K562 (cell line): ENCODE results near the gene GTF3C4. TPM values are rescaled to one million over a fixed set of nuclear protein-coding genes. Genes with fewer than 3 reads are reported as not detected.
A peak's percentile ranks its signal among the peaks of the same experiment; 100 is the strongest.

Experiments
- CBX1 ChIP-seq: sonication (generic); IDR thresholded peaks from 2 replicates; pipeline ENCODE4 v1.6.1; 2016; ENCODE audit warnings: antibody characterized with exemption, low read depth, mild to moderate bottlenecking
- DIDO1 ChIP-seq: fragments of 450-650 bp; IDR thresholded peaks from 2 replicates; pipeline ENCODE4 v1.6.1; 2016; ENCODE audit warnings: low read depth, missing biosample characterization, missing genetic modification characterization
- HCFC1 ChIP-seq: IDR thresholded peaks from 2 replicates; pipeline ENCODE4 v1.6.1; 2012; ENCODE audit warnings: low read depth, low read length, improper control_type of control experiment
- HDAC1 ChIP-seq, 2 experiments: fragments of 450-650 bp; IDR thresholded peaks; 2 replicates each; pipeline ENCODE4 v1.6.1; 2016 to 2017; ENCODE audit warnings: inconsistent platforms in 1 of 2, mild to moderate bottlenecking in 1 of 2, moderate library complexity in 1 of 2
- HNRNPK ChIP-seq: fragments of 200-400 bp; formaldehyde crosslinking; IDR thresholded peaks from one replicate; pipeline ENCODE4 v1.6.1; 2018; ENCODE audit warnings: mild to moderate bottlenecking, low read depth, low read length; ENCODE audit not compliant: poor library complexity, severe bottlenecking
- HNRNPLL ChIP-seq: fragments of 200-400 bp; formaldehyde crosslinking; IDR thresholded peaks from 2 replicates; pipeline ENCODE4 v1.6.1; 2017; ENCODE audit warnings: low read length, low read depth, mild to moderate bottlenecking; ENCODE audit not compliant: poor library complexity, severe bottlenecking
- HSF4 ChIP-seq: fragments of 250-450 bp; sonication (Bioruptor Pico); IDR thresholded peaks from 2 replicates; pipeline ENCODE4 v2.1.2; 2022; ENCODE audit warnings: mild to moderate bottlenecking, moderate library complexity, borderline replicate concordance
- MAZ ChIP-seq, 2 experiments: fragments of 450-650 bp in 1 of 2; sonication (generic) in 1 of 2; formaldehyde crosslinking; IDR thresholded peaks in 1 of 2; conservative IDR thresholded peaks in 1 of 2; 2 replicates each; pipeline versions ENCODE4 v1.4.0 to v1.5.0; 2020; ENCODE audit warnings: mild to moderate bottlenecking in 1 of 2, missing genetic modification reagents in 1 of 2
- MCM2 ChIP-seq: fragments of 450-650 bp; IDR thresholded peaks from 2 replicates; pipeline ENCODE4 v1.6.1; 2017; ENCODE audit warnings: low read depth, mild to moderate bottlenecking
- MTA1 ChIP-seq: fragments of 450-650 bp; IDR thresholded peaks from 2 replicates; pipeline ENCODE4 v1.6.1; 2017; ENCODE audit warnings: borderline replicate concordance
- MYNN ChIP-seq, 2 experiments: sonication (generic); formaldehyde crosslinking in 1 of 2; IDR thresholded peaks; 2 replicates each; pipeline versions ENCODE4 v1.5.0 to v1.6.1; 2016 to 2020; ENCODE audit warnings: antibody characterized with exemption in 1 of 2, missing genetic modification reagents in 1 of 2
- NCOR1 ChIP-seq: fragments of 450-650 bp; IDR thresholded peaks from 2 replicates; pipeline ENCODE4 v1.6.1; 2016; ENCODE audit warnings: mild to moderate bottlenecking, moderate library complexity
- NFIX ChIP-seq: fragments of 250-450 bp; sonication (Bioruptor Pico); IDR thresholded peaks from 2 replicates; pipeline ENCODE4 v1.4.0; 2020; ENCODE audit warnings: low read depth, mild to moderate bottlenecking, moderate library complexity
- PCBP1 ChIP-seq: fragments of 200-400 bp; formaldehyde crosslinking; IDR thresholded peaks from 2 replicates; pipeline ENCODE4 v1.6.1; 2018; ENCODE audit warnings: mild to moderate bottlenecking, low read depth, low read length; ENCODE audit not compliant: poor library complexity, severe bottlenecking
- PHF20 ChIP-seq: fragments of 450-650 bp; IDR thresholded peaks from 2 replicates; pipeline ENCODE4 v1.6.1; 2018; ENCODE audit not compliant: partially characterized antibody
- RB1 ChIP-seq: fragments of 450-650 bp; IDR thresholded peaks from 2 replicates; pipeline ENCODE4 v1.6.1; 2017; ENCODE audit warnings: low read depth, mild to moderate bottlenecking
- SETDB1 ChIP-seq: IDR thresholded peaks from one replicate; pipeline ENCODE4 v1.6.1; 2012; ENCODE audit warnings: low read length, control low read depth, inconsistent platforms
- TAF7 ChIP-seq: fragments of 450-650 bp; IDR thresholded peaks from 2 replicates; pipeline ENCODE4 v1.6.1; 2016; ENCODE audit warnings: missing genetic modification characterization, missing compliant biosample characterization
- ZBTB7A ChIP-seq: IDR thresholded peaks from 2 replicates; pipeline ENCODE4 v1.6.1; 2011; ENCODE audit warnings: low read depth, mild to moderate bottlenecking, low read length, moderate library complexity, borderline replicate concordance; ENCODE audit not compliant: control insufficient read depth
- ZNF316 ChIP-seq: fragments of 450-650 bp; IDR thresholded peaks from 2 replicates; pipeline ENCODE4 v1.6.1; 2016
- ZNF583 ChIP-seq: fragments of 250-450 bp; sonication (Bioruptor Pico); IDR thresholded peaks from 2 replicates; pipeline ENCODE4 v1.4.0; 2020
- ZZZ3 ChIP-seq: fragments of 450-650 bp; IDR thresholded peaks from 2 replicates; pipeline ENCODE4 v1.6.1; 2016; ENCODE audit warnings: antibody characterized with exemption, mild to moderate bottlenecking, moderate library complexity
- polyA plus RNA-seq, 8 experiments: library from polyadenylated mRNA; depleted of rRNA in 4 of 8; stranded (reverse) in 5 of 8; unstranded in 3 of 8; fragments of >200 nt; fragmentation: Nextera tagmentation in 2 of 8; fragmentation: Illumina TruSeq in 1 of 8; extraction: Ambion mirVana in 2 of 8; extraction: Trizol in 1 of 8; gene quantifications; 2 replicates each; pipeline versions ENCODE4 v1.2.1 to v1.2.3, GENCODE V29; 2011 to 2014; ENCODE audit warnings: inconsistent platforms in 1 of 8, missing spikeins in 1 of 8
- total RNA-seq, 7 experiments: library from RNA; depleted of rRNA in 6 of 7; stranded (reverse); fragments of >200 nt in 6 of 7; fragmentation: Illumina TruSeq in 2 of 7; extraction: Trizol in 2 of 7; gene quantifications; 2 replicates each; pipeline versions ENCODE4 v1.2.1 to v1.2.3, GENCODE V29; 2011 to 2021; ENCODE audit warnings: low replicate concordance in 1 of 7
- TF ChIP-seq, protein P1 (sequence below): fragments of 200-800 bp; sonication (Bioruptor generic); IDR thresholded peaks from 2 replicates; pipeline ENCODE4 v1.6.1; 2017; ENCODE audit warnings: missing genetic modification characterization, missing compliant biosample characterization
- TF ChIP-seq, protein P2 (sequence below), 2 experiments: IDR thresholded peaks in 1 of 2; conservative IDR thresholded peaks in 1 of 2; 2 replicates each; pipeline ENCODE4 v1.6.1; 2016; ENCODE audit warnings: low read depth in 2 of 2, mild to moderate bottlenecking in 1 of 2, missing compliant biosample characterization in 1 of 2, missing genetic modification characterization in 1 of 2, moderate library complexity in 1 of 2

Gene GTF3C4
- total and polyA plus RNA-seq, 9 of the 15 experiments (the other 6 are each of a cell fraction or from before 2014, with no cell fraction given), result 3.9 to 20.0 (median 12.2) TPM

DNA sequence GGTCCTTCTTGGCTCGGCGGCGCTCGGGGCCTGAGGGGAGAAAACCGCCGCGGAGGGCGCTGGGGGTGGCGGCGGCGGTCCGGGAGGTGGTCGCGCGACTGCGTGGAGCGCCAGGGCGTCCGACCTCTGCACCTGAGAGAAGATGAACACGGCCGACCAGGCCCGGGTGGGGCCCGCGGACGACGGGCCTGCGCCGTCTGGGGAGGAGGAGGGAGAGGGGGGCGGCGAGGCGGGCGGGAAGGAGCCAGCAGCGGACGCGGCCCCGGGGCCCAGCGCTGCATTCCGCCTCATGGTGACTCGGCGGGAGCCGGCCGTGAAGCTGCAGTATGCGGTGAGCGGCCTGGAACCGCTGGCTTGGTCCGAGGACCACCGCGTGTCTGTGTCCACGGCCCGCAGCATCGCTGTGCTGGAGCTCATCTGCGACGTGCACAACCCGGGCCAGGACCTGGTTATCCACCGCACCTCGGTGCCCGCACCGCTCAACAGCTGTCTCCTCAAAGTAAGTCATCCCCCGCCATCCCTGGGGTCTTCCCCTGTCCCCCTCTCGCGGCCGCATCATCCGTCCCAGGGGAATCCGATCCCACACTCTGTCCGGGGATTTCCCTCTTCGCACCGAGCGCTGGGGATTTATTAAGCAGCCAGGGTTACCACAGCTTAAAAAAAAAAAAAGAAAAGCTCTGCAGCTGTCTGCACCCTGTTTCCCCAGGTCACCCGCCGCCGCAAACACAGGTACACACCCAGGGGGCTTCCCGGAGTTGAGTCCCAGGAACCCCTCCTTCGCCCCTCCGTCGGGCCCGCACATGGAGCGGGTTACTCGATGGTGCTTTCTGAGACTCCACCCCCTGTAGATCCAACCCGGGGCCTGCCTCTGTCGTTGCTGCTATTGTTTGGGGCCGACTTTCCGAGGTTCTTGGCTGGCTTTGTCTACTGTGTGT is at the start of gene GTF3C4 (continued):
- TF ChIP-seq, protein P1, sequence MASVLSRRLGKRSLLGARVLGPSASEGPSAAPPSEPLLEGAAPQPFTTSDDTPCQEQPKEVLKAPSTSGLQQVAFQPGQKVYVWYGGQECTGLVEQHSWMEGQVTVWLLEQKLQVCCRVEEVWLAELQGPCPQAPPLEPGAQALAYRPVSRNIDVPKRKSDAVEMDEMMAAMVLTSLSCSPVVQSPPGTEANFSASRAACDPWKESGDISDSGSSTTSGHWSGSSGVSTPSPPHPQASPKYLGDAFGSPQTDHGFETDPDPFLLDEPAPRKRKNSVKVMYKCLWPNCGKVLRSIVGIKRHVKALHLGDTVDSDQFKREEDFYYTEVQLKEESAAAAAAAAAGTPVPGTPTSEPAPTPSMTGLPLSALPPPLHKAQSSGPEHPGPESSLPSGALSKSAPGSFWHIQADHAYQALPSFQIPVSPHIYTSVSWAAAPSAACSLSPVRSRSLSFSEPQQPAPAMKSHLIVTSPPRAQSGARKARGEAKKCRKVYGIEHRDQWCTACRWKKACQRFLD, result peak; percentile 44; the same call in 1 of the 2 replicates
- TF ChIP-seq CBX1 (no peak), ZZZ3 (0 out of 2 replicates have a peak, but pooled peaks have one; percentile 20), PHF20 (peak; percentile 83), HNRNPLL (no peak), DIDO1 (tag) (0 out of 2 replicates have a peak, but pooled peaks have one; percentile 55), SETDB1 (no peak), RB1 (peak; percentile 56; the same call in 1 of the 2 replicates), MAZ (CRISPR knock-in tag; conservative IDR thresholded peaks at IDR 0.05 in 1 of 2, IDR thresholded peaks at IDR 0.05 in 1 of 2) (0 out of 4 replicates have a peak, but pooled peaks of 1 of the 2 experiments have one; percentile 37), NCOR1 (peak; percentile 42; the same call in 1 of the 2 replicates), HNRNPK (no peak), ZNF583 (CRISPR knock-in tag) (no peak), MYNN (IDR thresholded peaks at IDR 0.05) (no peak), MYNN (CRISPR knock-in tag; IDR thresholded peaks at IDR 0.05) (no peak), MTA1 (peak; percentile 97), TAF7 (tag) (no peak), HSF4 (CRISPR knock-in tag) (no peak), HDAC1 (IDR thresholded peaks at IDR 0.05) (peak in 1 of 2 experiments; percentile 35; a peak in 1 of 4 replicates), NFIX (CRISPR knock-in tag) (no peak), HCFC1 (peak; percentile 81), ZBTB7A (peak; percentile 67), ZNF316 (no peak), PCBP1 (peak; percentile 27), MCM2 (no peak)
- TF ChIP-seq, protein P2, sequence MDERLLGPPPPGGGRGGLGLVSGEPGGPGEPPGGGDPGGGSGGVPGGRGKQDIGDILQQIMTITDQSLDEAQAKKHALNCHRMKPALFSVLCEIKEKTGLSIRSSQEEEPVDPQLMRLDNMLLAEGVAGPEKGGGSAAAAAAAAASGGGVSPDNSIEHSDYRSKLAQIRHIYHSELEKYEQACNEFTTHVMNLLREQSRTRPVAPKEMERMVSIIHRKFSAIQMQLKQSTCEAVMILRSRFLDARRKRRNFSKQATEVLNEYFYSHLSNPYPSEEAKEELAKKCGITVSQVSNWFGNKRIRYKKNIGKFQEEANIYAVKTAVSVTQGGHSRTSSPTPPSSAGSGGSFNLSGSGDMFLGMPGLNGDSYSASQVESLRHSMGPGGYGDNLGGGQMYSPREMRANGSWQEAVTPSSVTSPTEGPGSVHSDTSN (CRISPR knock-in tag; IDR thresholded peaks at IDR 0.05; ENCODE audit: low read depth), result no peak
- TF ChIP-seq, protein P2 (tag; conservative IDR thresholded peaks at IDR 0.05; ENCODE audit: low read depth), result no peak
